Raji (cell line): Measurements from ENCODE around the gene BSDC1.

Experiments
- POLR2A ChIP-seq: IDR thresholded peaks from 2 replicates; pipeline ENCODE4 v1.6.1; 2011; ENCODE audit warnings: low read depth, low read length, control low read depth; ENCODE audit not compliant: insufficient read depth

BSDC1 gene

GRCh38 chr1:32394141-32394889 lies at the start of gene BSDC1:
TSS of gene BSDC1 (minus strand) at chr1:32394441. CDS start at chr1:32394414, 27 bp downstream.
- peak; percentile 97 for TF ChIP-seq POLR2A

GRCh38 chr1:32438136-32438535 lies 43.9 kb upstream of the BSDC1 start:
- TF ChIP-seq POLR2A: no peak

GRCh38 chr1:32431736-32432400 lies 37.6 kb upstream of the BSDC1 start:
- TF ChIP-seq POLR2A: no peak

GRCh38 chr1:32427264-32427963 lies 33.2 kb upstream of the BSDC1 start:
- no peak for TF ChIP-seq POLR2A

GRCh38 chr1:32426489-32427255 lies 32.4 kb upstream of the BSDC1 start:
- TF ChIP-seq POLR2A: no peak

- TF ChIP-seq POLR2A: no peak
Measured at GRCh38 chr1:32421775-32422174, 27.5 kb upstream of the BSDC1 start.

GRCh38 chr1:32414186-32414886 lies 20.1 kb upstream of the BSDC1 start:
- TF ChIP-seq POLR2A: no peak

- TF ChIP-seq POLR2A: 0 out of 2 replicates have a peak, but pooled peaks have one; percentile 23
Measured at GRCh38 chr1:32413507-32414185, 19.4 kb upstream of the BSDC1 start.

GRCh38 chr1:32411261-32411660 lies 17.0 kb upstream of the BSDC1 start:
- no peak for TF ChIP-seq POLR2A

GRCh38 chr1:32406629-32407111 lies 12.4 kb upstream of the BSDC1 start:
- TF ChIP-seq POLR2A: no peak

- TF ChIP-seq POLR2A: no peak
Measured at GRCh38 chr1:32405672-32406467, 11.6 kb upstream of the BSDC1 start.

GRCh38 chr1:32404946-32405345 lies 10.7 kb upstream of the BSDC1 start:
- TF ChIP-seq POLR2A: no peak

GRCh38 chr1:32400876-32401631 lies 6.8 kb upstream of the BSDC1 start:
- TF ChIP-seq POLR2A: no peak

GRCh38 chr1:32399843-32400242 lies 5.6 kb upstream of the BSDC1 start:
- TF ChIP-seq POLR2A: no peak
